Ovary (tissue), 9 donors: ENCODE data around the gene NGEF. TPM values are rescaled to one million over a fixed set of nuclear protein-coding genes. Genes with fewer than 3 reads are reported as not detected.

Experiments
- DNase-seq, 5 donors: peaks; one replicate each; pipeline ENCODE4 v3.0.0-alpha.2; 2019 to 2020
- H3K27ac ChIP-seq, 2 donors: fragments of 200-600 bp; one replicate each; pipeline versions ENCODE4 v1.5.1 to v1.8.0; 2019 to 2022
- H3K27me3 ChIP-seq: fragments of 200-600 bp; one replicate; pipeline ENCODE4 v1.8.0; 2022
- H3K36me3 ChIP-seq: fragments of 200-600 bp; sonication (generic); one replicate; pipeline ENCODE4 v1.5.1; 2019
- H3K4me1 ChIP-seq: one replicate; pipeline ENCODE4 v1.8.1; 2013; ENCODE audit warnings: mild to moderate bottlenecking, moderate library complexity; ENCODE audit not compliant: insufficient read depth
- H3K4me3 ChIP-seq: fragments of 200-600 bp; sonication (generic); one replicate; pipeline ENCODE4 v1.5.1; 2017
- H3K9me3 ChIP-seq, 2 donors: fragments of 200-600 bp in 1 of 2; sonication (generic) in 1 of 2; one replicate each; pipeline versions ENCODE4 v1.5.1 to v1.8.1; 2013 to 2019; ENCODE audit warnings: mild to moderate bottlenecking in 1 of 2, moderate library complexity in 1 of 2
- EP300 ChIP-seq: sonication (generic); formaldehyde crosslinking; IDR thresholded peaks from one replicate; pipeline ENCODE4 v1.6.1; 2017; ENCODE audit warnings: antibody characterized with exemption
- POLR2A ChIP-seq: fragments of 450-650 bp; IDR thresholded peaks from one replicate; pipeline ENCODE4 v1.6.1; 2017; ENCODE audit warnings: antibody characterized with exemption, mild to moderate bottlenecking, moderate library complexity
- WGBS, 3 donors: extraction: QIAGEN DNeasy Blood & Tissue Kit in 1 of 3; methylation state at CpG; one replicate each; pipeline versions ENCODE4 v1.1.5 to v1.1.7; 2013 to 2017; 5-methylcytosine and 5-hydroxymethylcytosine counted together
- intact Hi-C, 4 donors: fragments of 100-400 bp; cut with DNase I; formaldehyde crosslinking; loops; one replicate each; pipeline versions ENCODE4 v1.11.0 to v1.15.1; 2022 to 2023
- polyA plus RNA-seq, 2 donors: library from polyadenylated mRNA; stranded (reverse); fragments of 200-250 nt in 1 of 2; fragments of 350-450 nt in 1 of 2; fragmentation: Illumina TruSeq in 1 of 2; extraction: RNeasy Lipid Tissue Mini Kit (QIAGEN cat#74804) in 1 of 2; gene quantifications; one replicate each; pipeline ENCODE4 v1.2.3, GENCODE V29; 2013 to 2014
- total RNA-seq, 7 donors: library from RNA; depleted of rRNA in 2 of 7; stranded (reverse); fragments of >200 nt in 2 of 7; fragmentation: NEBNext Ultra II Directional in 3 of 7; extraction: Animal tissue kit (Norgen Biotek cat#: 25700) in 3 of 7; gene quantifications; one replicate each; pipeline versions ENCODE4 v1.1.0 to v1.2.4, GENCODE V29; 2016 to 2023
- TF ChIP-seq, protein P1 (sequence below), 3 donors: fragments of 450-650 bp in 2 of 3; fragments of 200-600 bp in 1 of 3; IDR thresholded peaks; one replicate each; pipeline versions ENCODE4 v1.5.1 to v1.8.0; 2016 to 2022; ENCODE audit warnings: antibody characterized with exemption in 3 of 3, mild to moderate bottlenecking in 1 of 3
- donor health status: DM: no; HTN: no; CAD: no; lungs with moderate emphysema.
- donor health status: DM: no; HTN: no; CAD: no.
- donor health status: Bipolar disorder and iron deficiency.
- donor health status: DM: yes; HTN: yes; CAD: no.
- donor health status: DM: no; HTN: no; CAD: no.
- donor health status: DM: yes; HTN: yes; CAD: no.

The NGEF gene
- total and polyA plus RNA-seq, 9 donors: 0.18 to 3.1 (median 0.80) TPM

DNA sequence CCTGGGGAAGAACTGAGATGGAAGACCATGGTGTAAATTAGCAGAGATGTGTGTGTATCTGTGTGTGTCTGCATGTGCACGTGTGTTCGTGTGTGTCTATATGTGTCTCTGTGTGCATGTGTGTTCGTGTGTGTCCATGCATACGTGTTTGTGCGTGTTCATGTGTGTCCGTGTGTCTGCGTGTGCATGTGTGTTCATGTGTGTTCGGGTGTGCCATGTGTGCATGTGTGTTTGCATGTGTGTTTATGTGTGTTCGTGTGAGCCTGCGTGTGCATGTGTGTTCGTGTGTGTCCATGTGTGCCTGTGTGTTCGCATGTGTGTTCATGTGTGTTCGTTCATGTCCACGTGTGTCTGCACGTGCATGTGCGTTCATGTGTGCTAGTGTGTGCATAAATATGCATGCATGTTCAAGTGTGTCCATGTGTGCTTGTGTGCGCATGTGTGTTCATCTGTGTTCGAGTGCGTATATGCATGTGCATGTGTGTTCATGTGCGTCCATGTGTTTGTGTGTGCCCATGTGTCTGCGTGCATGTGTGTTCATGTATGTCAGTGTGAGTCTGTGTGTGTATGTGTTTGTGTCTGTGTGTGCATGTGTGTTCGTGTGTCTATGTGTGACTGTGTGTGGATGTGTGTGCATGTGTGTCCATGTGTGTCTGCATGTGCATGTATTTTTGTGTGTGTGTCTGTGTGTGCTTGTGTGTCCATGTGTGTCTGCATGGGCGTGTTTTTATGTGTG, 22.5 kb upstream of the NGEF start:
- Histone ChIP-seq H3K4me1 (no peaks in the 10 kb centered on the region), H3K27ac (no peak overlapping the region), H3K9me3 (no peaks in the 10 kb centered on the region), H3K27me3 (no peaks in the 10 kb centered on the region), H3K36me3 (no peaks in the 10 kb centered on the region), H3K4me3 (no peak overlapping the region)
- DNase-seq: no peak
- TF ChIP-seq EP300 (no peak), POLR2A (no peak)
- TF ChIP-seq, protein P1, sequence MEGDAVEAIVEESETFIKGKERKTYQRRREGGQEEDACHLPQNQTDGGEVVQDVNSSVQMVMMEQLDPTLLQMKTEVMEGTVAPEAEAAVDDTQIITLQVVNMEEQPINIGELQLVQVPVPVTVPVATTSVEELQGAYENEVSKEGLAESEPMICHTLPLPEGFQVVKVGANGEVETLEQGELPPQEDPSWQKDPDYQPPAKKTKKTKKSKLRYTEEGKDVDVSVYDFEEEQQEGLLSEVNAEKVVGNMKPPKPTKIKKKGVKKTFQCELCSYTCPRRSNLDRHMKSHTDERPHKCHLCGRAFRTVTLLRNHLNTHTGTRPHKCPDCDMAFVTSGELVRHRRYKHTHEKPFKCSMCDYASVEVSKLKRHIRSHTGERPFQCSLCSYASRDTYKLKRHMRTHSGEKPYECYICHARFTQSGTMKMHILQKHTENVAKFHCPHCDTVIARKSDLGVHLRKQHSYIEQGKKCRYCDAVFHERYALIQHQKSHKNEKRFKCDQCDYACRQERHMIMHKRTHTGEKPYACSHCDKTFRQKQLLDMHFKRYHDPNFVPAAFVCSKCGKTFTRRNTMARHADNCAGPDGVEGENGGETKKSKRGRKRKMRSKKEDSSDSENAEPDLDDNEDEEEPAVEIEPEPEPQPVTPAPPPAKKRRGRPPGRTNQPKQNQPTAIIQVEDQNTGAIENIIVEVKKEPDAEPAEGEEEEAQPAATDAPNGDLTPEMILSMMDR (IDR thresholded peaks at IDR 0.05): no peak
- 94 to 96% (median 95%) methylated on average over 23 of the region's 23 CpGs for WGBS, 3 donors
- intact Hi-C loops: no loop called here

DNA sequence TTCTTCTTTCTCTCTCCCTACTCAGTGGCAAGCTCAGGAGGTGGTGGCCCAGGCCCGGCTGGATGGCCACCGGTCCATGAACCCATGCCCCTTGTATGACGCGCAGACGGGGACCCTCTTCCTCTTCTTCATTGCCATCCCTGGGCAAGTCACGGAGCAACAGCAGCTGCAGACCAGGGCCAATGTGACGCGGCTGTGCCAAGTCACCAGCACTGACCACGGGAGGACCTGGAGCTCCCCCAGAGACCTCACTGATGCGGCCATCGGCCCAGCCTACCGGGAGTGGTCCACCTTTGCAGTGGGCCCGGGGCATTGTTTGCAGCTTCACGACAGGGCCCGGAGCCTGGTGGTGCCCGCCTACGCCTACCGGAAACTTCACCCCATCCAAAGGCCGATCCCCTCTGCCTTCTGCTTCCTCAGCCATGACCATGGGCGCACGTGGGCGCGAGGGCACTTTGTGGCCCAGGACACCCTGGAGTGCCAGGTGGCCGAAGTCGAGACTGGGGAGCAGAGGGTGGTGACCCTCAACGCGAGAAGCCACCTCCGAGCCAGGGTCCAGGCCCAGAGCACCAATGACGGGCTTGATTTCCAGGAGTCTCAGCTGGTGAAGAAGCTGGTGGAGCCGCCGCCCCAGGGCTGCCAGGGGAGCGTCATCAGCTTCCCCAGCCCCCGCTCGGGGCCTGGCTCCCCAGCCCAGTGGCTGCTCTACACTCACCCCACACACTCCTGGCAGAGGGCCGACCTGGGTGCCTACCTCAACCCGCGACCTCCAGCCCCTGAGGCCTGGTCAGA, 21.2 kb upstream of the NGEF start:
- intact Hi-C loops: no loop called here
- no peak overlapping the region for H3K4me3 ChIP-seq
- no peaks in the 10 kb centered on the region for H3K4me1 ChIP-seq
- 93 to 95% (median 94%) methylated on average over 35 to 37 of the region's 37 CpGs for WGBS, 3 donors
- TF ChIP-seq POLR2A: no peak
- TF ChIP-seq, protein P1 (IDR thresholded peaks at IDR 0.05): no peak
- TF ChIP-seq EP300: no peak
- H3K36me3 ChIP-seq: no peaks in the 10 kb centered on the region
- no peaks in the 10 kb centered on the region for H3K9me3 ChIP-seq
- DNase-seq: no peak
- no peak overlapping the region for H3K27ac ChIP-seq
- H3K27me3 ChIP-seq: no peaks in the 10 kb centered on the region

DNA sequence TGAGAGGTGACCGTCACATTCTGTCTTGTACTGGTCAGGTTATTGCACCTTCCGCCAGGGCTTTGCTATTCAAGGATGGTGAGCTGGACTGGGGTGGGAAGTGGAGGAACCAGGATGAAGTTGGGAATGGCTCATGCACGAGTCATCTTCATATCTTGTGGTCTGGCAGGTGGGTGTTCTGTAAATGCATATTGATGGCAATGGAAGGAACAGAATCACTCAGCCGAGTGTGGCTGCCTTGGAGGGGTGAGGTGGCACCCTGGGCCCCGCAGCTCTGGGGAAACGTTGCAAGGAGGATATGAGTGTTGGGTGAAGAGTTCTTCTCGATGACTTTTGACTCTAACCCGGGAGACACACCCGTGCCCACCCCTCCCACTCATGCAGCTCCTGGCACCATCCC, 20.6 kb upstream of the NGEF start:
- no peaks in the 10 kb centered on the region for H3K4me1 ChIP-seq
- 77 to 84% (median 80%) methylated on average over 9 of the region's 9 CpGs for WGBS, 3 donors
- TF ChIP-seq, protein P1 (IDR thresholded peaks at IDR 0.05): no peak
- TF ChIP-seq EP300 (no peak), POLR2A (no peak)
- no peak overlapping the region for H3K27ac ChIP-seq
- no peak overlapping the region for H3K4me3 ChIP-seq
- H3K36me3 ChIP-seq: no peaks in the 10 kb centered on the region
- no peak for DNase-seq
- no peaks in the 10 kb centered on the region for H3K9me3 ChIP-seq
- H3K27me3 ChIP-seq: no peaks in the 10 kb centered on the region
- intact Hi-C loops: no loop called here

DNA sequence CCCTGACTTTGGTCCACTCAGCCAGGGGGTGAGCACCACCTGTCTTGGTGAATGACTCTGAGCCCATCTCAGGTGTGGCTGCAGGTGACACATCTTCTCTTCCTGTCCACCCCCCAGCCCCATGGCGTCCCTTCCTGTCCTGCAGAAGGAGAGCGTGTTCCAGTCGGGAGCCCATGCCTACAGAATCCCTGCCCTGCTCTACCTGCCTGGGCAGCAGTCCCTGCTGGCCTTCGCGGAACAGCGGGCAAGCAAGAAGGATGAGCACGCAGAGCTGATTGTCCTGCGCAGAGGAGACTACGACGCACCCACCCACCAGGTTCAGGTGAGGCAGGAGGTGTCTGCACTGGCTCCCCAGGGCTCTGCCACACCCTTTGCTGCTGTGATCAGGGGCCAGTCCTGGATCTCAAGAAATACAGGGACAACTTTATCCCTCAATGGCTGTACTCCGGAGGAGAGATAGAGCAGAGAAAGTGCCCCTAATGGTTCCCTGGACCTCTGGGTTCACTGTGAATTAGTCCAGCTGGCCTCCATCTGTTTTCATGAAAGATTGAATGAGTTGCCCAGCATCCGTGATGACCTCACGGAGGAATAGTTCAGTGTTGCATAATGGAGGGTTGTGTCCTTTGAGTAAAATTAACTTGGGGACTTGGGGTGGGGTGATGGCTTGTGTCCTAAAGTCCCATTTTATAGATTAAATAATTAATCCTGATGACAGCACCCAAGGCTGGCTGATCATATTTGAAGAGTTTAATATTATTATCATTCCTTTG, 19.7 kb upstream of the NGEF start, which contains the start of gene NEU2:
TSS of gene NEU2 (plus strand) at position 122 of the 770 bp plus-strand sequence. CDS start at position 122, 0 bp downstream.
- intact Hi-C loops: no loop called here
- Histone ChIP-seq H3K9me3 (no peaks in the 10 kb centered on the region), H3K27me3 (no peaks in the 10 kb centered on the region), H3K36me3 (no peaks in the 10 kb centered on the region), H3K4me1 (no peaks in the 10 kb centered on the region), H3K27ac (no peak within 1 kb of the TSS), H3K4me3 (no peak within 1 kb of the TSS)
- TF ChIP-seq, protein P1 (IDR thresholded peaks at IDR 0.05): no peak
- TF ChIP-seq POLR2A: no peak
- no peak for TF ChIP-seq EP300
- DNase-seq: no peak
- 90 to 93% (median 92%) methylated on average over 13 of the region's 13 CpGs for WGBS, 3 donors
